Loucy (cell line): ENCODE measurements around the gene FSTL4.

ENCODE experiments used
- EZH2phosphoT487 ChIP-seq: fragments of 200-600 bp; IDR thresholded peaks from 2 replicates; pipeline ENCODE4 v1.6.1; 2018; ENCODE audit warnings: antibody characterized with exemption, mild to moderate bottlenecking, moderate library complexity, borderline replicate concordance
- TF ChIP-seq, protein P1 (sequence below): fragments of 200-600 bp; sonication (generic); conservative IDR thresholded peaks from 2 replicates; pipeline ENCODE4 v1.5.1; 2014; ENCODE audit warnings: mild to moderate bottlenecking, antibody characterized with exemption, low read length

DNA sequence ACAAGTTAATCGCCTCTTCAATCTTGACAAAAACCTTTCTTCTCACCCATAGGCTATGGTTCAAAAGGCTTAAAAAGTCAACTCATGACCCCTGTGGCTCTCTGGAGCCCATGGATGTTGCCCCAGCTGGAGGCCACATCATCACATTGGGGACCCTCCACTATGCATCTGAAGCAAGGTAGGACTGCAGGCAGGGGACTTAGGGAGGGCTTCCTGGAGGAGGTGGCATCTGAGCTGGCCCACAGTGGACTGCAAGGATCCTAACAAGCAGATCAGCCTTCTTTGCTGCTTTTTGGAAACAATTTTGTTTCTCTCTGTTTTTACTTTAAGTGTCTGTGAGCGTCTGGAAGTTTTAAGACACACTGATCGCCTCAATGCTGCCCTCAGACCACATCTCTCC is 325.9 kb downstream of the FSTL4 start:
- TF ChIP-seq, protein P1, sequence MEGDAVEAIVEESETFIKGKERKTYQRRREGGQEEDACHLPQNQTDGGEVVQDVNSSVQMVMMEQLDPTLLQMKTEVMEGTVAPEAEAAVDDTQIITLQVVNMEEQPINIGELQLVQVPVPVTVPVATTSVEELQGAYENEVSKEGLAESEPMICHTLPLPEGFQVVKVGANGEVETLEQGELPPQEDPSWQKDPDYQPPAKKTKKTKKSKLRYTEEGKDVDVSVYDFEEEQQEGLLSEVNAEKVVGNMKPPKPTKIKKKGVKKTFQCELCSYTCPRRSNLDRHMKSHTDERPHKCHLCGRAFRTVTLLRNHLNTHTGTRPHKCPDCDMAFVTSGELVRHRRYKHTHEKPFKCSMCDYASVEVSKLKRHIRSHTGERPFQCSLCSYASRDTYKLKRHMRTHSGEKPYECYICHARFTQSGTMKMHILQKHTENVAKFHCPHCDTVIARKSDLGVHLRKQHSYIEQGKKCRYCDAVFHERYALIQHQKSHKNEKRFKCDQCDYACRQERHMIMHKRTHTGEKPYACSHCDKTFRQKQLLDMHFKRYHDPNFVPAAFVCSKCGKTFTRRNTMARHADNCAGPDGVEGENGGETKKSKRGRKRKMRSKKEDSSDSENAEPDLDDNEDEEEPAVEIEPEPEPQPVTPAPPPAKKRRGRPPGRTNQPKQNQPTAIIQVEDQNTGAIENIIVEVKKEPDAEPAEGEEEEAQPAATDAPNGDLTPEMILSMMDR, result no peak
- no peak for TF ChIP-seq EZH2phosphoT487
